UCSD-AML1 (cell line): ENCODE data around the gene ZFPM1.

Experiments used
- DNase-seq: peaks from one replicate; lab custom pipeline; 2025; ENCODE audit not compliant: unreplicated experiment; lab: John Stamatoyannopoulos, UW

ZFPM1 gene

GRCh38 chr16:88585927-88586581 lies 133.0 kb downstream of the ZFPM1 start:
- DNase-seq, result no peak
